Transverse colon (tissue), 4 donors: ENCODE data around the gene ELAC1. TPM values are rescaled to one million over a fixed set of nuclear protein-coding genes. Genes with fewer than 3 reads are reported as not detected.
"Not testable (repeated sequence)": the region's sequence is repeated elsewhere in the genome, so short reads cannot be mapped to it uniquely, and the experiment has no call there.

Source experiments
- DNase-seq: peaks from one replicate; pipeline ENCODE4 v3.0.0-alpha.2; 2019
- H3K27ac ChIP-seq, 4 donors: fragments of 200-600 bp; sonication (generic); 2 replicates each; pipeline ENCODE4 v1.5.1; 2016 to 2018; ENCODE audit warnings: inconsistent platforms in 4 of 4
- H3K27me3 ChIP-seq: fragments of 200-600 bp; sonication (generic); 2 replicates; pipeline ENCODE4 v1.5.1; 2017; ENCODE audit warnings: inconsistent platforms
- H3K36me3 ChIP-seq, 4 donors: fragments of 200-600 bp; sonication (generic); 2 replicates each; pipeline ENCODE4 v1.5.1; 2017 to 2019; ENCODE audit warnings: inconsistent platforms in 4 of 4
- H3K4me1 ChIP-seq, 4 donors: fragments of 200-600 bp; sonication (generic); 2 replicates each; pipeline ENCODE4 v1.5.1; 2017 to 2020; ENCODE audit warnings: inconsistent platforms in 4 of 4
- H3K4me3 ChIP-seq, 4 donors: fragments of 200-600 bp; sonication (generic); 1 replicate in 1 of 4; 2 replicates in 3 of 4; pipeline versions ENCODE4 v1.5.1 to v1.6.1; 2017 to 2019; ENCODE audit warnings: inconsistent platforms in 4 of 4
- H3K9me3 ChIP-seq, 2 donors: fragments of 200-600 bp; sonication (generic); 2 replicates each; pipeline ENCODE4 v1.5.1; 2017 to 2019; ENCODE audit warnings: inconsistent platforms in 2 of 2
- EP300 ChIP-seq: sonication (generic); formaldehyde crosslinking; IDR thresholded peaks from one replicate; pipeline ENCODE4 v1.6.1; 2017; ENCODE audit warnings: antibody characterized with exemption, low read depth
- POLR2A ChIP-seq: fragments of 450-650 bp; IDR thresholded peaks from one replicate; pipeline ENCODE4 v1.6.1; 2016; ENCODE audit warnings: antibody characterized with exemption, mild to moderate bottlenecking, moderate library complexity
- POLR2AphosphoS5 ChIP-seq, 3 donors: sonication (generic); formaldehyde crosslinking; IDR thresholded peaks; one replicate each; pipeline ENCODE4 v1.6.1; 2016; ENCODE audit warnings: antibody characterized with exemption in 3 of 3
- WGBS, 2 donors: methylation state at CpG; one replicate each; pipeline ENCODE4 v1.1.5; 2018; ENCODE audit warnings: low coverage in 1 of 2; 5-methylcytosine and 5-hydroxymethylcytosine counted together
- in situ Hi-C, 4 donors: fragments of 200-750 bp; cut with MboI; loops; one replicate each; pipeline versions ENCODE4 v1.15.0 to v1.15.1; 2017; ENCODE audit warnings: low sequenced_read_pairs in 3 of 4, low pct_ligation_motif_present in 1 of 4, low pct_unique_long_range_greater_than_20kb in 1 of 4
- intact Hi-C: fragments of 100-400 bp; cut with DNase I; formaldehyde crosslinking; loops from one replicate; pipeline ENCODE4 v1.15.1; 2023; ENCODE audit warnings: low total_unique reads
- total RNA-seq, 4 donors: library from RNA; depleted of rRNA; stranded (reverse); fragments of >200 nt; gene quantifications; one replicate each; pipeline ENCODE4 v1.1.0, GENCODE V29; 2016
- TF ChIP-seq, protein P1 (sequence below), 5 experiments: fragments of 200-600 bp in 3 of 5; fragments of 450-650 bp in 2 of 5; sonication (generic) in 3 of 5; IDR thresholded peaks; 1 replicate in 2 of 5; 2 replicates in 3 of 5; pipeline ENCODE4 v1.5.1; 2016 to 2017; ENCODE audit warnings: antibody characterized with exemption in 5 of 5, inconsistent platforms in 3 of 5, mild to moderate bottlenecking in 2 of 5, moderate library complexity in 1 of 5

The ELAC1 gene
- total RNA-seq, 4 donors from 2014 or later, result 3.2 to 9.6 (median 6.4) TPM; not detected in 1

GRCh38 chr18:50992351-50992762, 24.5 kb downstream of the ELAC1 start:
- in situ Hi-C loops, result no loop called here
- intact Hi-C loops, result no loop called here
- no peaks in the 10 kb centered on the region for H3K4me1 ChIP-seq
- H3K36me3 ChIP-seq, result no peaks in the 10 kb centered on the region
- no peaks in the 10 kb centered on the region for H3K9me3 ChIP-seq
- TF ChIP-seq EP300 (no peak), POLR2AphosphoS5 (IDR thresholded peaks at IDR 0.05) (no peak), POLR2A (no peak)
- TF ChIP-seq, protein P1, sequence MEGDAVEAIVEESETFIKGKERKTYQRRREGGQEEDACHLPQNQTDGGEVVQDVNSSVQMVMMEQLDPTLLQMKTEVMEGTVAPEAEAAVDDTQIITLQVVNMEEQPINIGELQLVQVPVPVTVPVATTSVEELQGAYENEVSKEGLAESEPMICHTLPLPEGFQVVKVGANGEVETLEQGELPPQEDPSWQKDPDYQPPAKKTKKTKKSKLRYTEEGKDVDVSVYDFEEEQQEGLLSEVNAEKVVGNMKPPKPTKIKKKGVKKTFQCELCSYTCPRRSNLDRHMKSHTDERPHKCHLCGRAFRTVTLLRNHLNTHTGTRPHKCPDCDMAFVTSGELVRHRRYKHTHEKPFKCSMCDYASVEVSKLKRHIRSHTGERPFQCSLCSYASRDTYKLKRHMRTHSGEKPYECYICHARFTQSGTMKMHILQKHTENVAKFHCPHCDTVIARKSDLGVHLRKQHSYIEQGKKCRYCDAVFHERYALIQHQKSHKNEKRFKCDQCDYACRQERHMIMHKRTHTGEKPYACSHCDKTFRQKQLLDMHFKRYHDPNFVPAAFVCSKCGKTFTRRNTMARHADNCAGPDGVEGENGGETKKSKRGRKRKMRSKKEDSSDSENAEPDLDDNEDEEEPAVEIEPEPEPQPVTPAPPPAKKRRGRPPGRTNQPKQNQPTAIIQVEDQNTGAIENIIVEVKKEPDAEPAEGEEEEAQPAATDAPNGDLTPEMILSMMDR (IDR thresholded peaks at IDR 0.05), result no peak
- no peak for DNase-seq
- H3K27me3 ChIP-seq, result no peaks in the 10 kb centered on the region
- H3K4me3 ChIP-seq, result no peak overlapping the region
- H3K27ac ChIP-seq, result no peak overlapping the region
- 81 to 92% methylated on average over 2 to 3 of the region's 3 CpGs for WGBS, 2 donors

- intact Hi-C loops, result no loop called here
Measured at GRCh38 chr18:50994031-50994430, 26.2 kb downstream of the ELAC1 start.

GRCh38 chr18:51003174-51003573, 35.3 kb downstream of the ELAC1 start:
- in situ Hi-C loops, H3K9me3 ChIP-seq, intact Hi-C loops, H3K36me3 ChIP-seq, H3K4me1 ChIP-seq, H3K4me3 ChIP-seq, H3K27me3 ChIP-seq, H3K27ac ChIP-seq, DNase-seq: not testable (repeated sequence)
- 93 to 95% methylated on average over 2 of the region's 2 CpGs for WGBS, 2 donors

More at GRCh38 chr18:50994031-50994430, 26.2 kb downstream of the ELAC1 start:
- Histone ChIP-seq H3K27me3 (no peaks in the 10 kb centered on the region), H3K9me3 (no peaks in the 10 kb centered on the region), H3K36me3 (no peaks in the 10 kb centered on the region), H3K27ac (no peak overlapping the region), H3K4me1 (no peaks in the 10 kb centered on the region), H3K4me3 (no peak overlapping the region)
- 90 to 94% methylated on average over 2 of the region's 2 CpGs for WGBS, 2 donors
- in situ Hi-C loops, result no loop called here
- no peak for TF ChIP-seq EP300
- no peak for TF ChIP-seq POLR2A
- TF ChIP-seq, protein P1 (IDR thresholded peaks at IDR 0.05), result no peak
- no peak for TF ChIP-seq POLR2AphosphoS5 (IDR thresholded peaks at IDR 0.05)
- DNase-seq, result no peak

GRCh38 chr18:51006061-51006818, 38.4 kb downstream of the ELAC1 start:
- H3K27ac ChIP-seq, result no peak overlapping the region
- intact Hi-C loops, result no loop called here

More at GRCh38 chr18:51006061-51006818, 38.4 kb downstream of the ELAC1 start:
- no peak for DNase-seq
- Histone ChIP-seq H3K27me3 (no peaks in the 10 kb centered on the region), H3K4me3 (no peak overlapping the region), H3K9me3 (no peaks in the 10 kb centered on the region), H3K36me3 (no peaks in the 10 kb centered on the region), H3K4me1 (peaks cover 0 to 10% (median under 1%) of the 10 kb centered on the region in 4 donors)
- 84 to 100% methylated on average over 2 to 5 of the region's 5 CpGs for WGBS, 2 donors
- in situ Hi-C loops, result no loop called here
- TF ChIP-seq POLR2AphosphoS5 (IDR thresholded peaks at IDR 0.05) (no peak), POLR2A (no peak), EP300 (no peak)
- TF ChIP-seq, protein P1 (IDR thresholded peaks at IDR 0.05), result no peak
